HL-60/S4 treated with retinoic acid at 250 ng/mL for 4 days and 3 days (cell line): ENCODE results near the gene RIC1.

Experiments used
- in situ Hi-C: fragments of 300-500 bp; cut with MboI; formaldehyde crosslinking; loops from 2 replicates; pipeline ENCODE4 v1.7.0; 2022; ENCODE audit warnings: low sequenced_read_pairs

Gene RIC1

DNA sequence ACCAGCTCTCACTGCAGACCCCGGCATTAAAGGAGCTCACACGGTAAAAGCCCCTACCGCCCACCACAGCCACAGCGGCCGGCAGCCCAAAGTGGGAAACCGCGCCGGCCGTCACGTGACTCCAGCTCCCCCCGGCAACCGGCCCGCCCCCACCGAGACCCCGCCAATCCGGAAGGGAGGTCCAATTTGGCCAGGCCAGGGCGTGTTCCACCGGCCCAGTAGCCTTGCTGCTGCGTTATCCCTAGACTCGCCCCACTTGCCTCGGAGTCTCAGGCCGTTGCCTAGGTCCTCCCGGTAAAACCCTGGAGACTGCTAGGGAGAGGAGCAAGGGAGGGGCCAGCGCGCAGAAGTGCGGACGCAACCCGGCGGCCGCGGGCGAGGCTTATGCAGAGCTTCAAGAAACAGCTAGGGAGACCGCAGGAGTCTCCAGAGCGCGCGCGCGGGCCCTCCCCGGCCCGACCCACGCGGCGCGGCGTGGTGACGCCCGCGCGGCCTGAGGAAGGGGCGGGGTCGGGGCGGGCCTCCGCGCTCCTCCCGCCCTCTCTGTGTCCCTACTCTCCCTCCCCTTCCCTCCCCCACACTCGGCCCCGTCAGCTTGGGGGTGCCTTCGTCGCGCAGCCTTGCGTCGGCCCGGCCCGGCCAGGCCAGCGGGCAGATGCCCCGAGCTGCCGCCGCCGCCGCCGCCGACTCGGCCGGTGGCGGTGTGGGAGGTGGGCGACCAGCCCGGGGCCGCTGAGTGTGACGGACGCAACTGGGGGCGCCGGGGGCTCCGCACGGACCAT lies at the start of gene RIC1:
Gene RIC1 (plus strand): TSS at position 578 of the 782 bp plus-strand sequence. CDS start 203 bp downstream, at position 781.
- in situ Hi-C loops = no loop called here

DNA sequence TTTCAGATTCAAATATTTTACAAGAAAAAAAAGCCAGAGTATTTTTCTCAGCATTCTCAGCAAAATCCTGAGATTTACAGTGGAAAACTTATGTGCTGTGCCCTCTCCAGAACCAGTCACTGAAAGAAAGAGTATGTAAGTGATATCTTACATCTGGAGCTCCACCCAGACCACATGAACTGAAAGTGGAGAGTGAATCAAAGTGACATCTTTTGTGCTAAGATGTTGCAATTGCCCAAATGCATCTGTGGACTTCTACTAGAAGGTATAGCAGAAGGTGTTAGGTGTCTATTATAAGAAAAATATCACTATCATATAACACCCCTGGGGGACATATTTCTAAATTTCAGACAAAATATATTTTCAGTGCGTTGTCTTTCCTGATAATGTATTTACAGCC lies 49.0 kb upstream of the RIC1 start:
- in situ Hi-C loops = loop anchor here (25.0 kb wide), 1 partner anchor 393 kb away; the partner anchor contains the start of gene INSL6

GRCh38 chr9:5580650-5581049 lies 48.3 kb upstream of the RIC1 start:
- in situ Hi-C loops = loop anchor here (25.0 kb wide), 1 partner anchor 393 kb away; the partner anchor contains the start of gene INSL6

DNA sequence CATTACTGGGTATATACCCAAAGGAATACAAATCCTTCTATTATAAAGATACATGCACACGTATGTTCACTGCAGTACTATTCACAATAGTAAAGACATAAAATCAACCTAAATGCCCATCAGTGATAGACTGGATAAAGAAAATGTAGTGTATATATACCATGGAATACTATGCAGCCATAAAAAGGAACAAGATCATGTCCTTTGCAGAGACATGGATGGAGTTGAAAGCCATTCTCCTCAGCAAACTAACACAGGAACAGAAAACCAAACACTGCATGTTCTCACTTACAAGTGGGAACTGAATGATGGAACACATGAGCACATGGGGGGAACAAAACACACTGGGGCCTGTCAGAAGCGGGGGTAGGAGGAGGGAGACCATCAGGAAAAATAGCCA lies 47.2 kb upstream of the RIC1 start:
- in situ Hi-C loops = loop anchor here (25.0 kb wide), 1 partner anchor 394 kb away; the partner anchor contains the start of gene INSL6

DNA sequence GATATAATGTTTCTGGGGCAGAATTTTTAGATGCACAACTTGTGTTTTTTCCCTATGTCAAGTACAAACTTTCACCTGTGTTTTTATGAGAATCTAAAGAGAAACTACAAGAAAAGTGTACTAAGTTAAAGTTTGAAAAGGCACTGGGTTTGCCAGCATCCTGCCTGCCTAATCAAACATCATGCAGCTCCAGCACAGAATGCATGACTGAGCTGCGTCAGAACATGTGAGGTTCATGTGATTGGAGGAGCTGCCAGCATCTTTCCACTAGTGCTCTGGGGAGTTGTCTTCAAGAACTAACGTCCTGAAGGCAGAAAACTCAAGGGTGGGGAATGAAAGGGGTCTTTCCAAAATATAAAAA lies 46.1 kb upstream of the RIC1 start:
- in situ Hi-C loops = loop anchor here (25.0 kb wide), 1 partner anchor 396 kb away; the partner anchor contains the start of gene INSL6

DNA sequence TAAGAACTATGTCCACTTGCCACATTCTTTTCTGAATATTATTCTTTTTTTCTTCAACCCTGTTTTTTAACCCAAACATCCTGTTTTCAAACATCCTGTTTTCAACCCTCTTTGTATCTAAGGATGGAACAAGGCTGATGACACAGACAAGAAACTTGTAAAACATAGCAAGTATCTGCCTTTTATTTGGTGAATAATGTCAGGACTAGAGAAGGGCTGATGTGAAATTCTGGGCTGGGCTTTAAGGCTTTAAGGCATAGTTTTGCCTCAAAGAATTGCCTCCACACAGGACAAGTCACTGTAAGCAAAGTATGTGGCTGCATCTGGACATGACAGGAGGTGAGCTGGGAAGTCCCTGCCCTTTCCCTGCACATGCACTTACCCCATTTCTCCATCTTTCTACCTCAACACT lies 42.5 kb upstream of the RIC1 start:
- in situ Hi-C loops = loop anchor here (25.0 kb wide), 1 partner anchor 399 kb away; the partner anchor contains the start of gene INSL6

DNA sequence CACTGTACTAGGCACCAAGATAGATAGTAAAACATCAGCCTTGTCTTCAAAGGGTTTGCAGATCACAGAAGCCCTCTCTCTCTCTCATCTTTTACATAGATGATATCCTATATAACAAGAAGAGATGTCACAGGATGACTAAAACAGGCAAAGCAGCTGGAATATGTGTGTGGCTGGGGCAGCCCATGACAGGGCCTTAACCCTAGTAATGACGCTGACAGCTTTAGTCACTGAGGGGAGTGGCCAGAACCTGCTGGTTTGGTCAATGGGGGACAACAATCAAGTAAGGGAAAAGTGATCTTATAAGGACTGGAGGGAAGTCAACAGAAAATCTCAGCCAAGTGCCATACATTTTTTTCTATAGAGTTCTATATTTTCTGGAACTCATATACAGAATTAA lies 41.9 kb upstream of the RIC1 start:
- in situ Hi-C loops = loop anchor here (25.0 kb wide), 1 partner anchor 400 kb away; the partner anchor contains the start of gene INSL6

GRCh38 chr9:5592231-5592630 lies 36.7 kb upstream of the RIC1 start:
- in situ Hi-C loops = loop anchor here (10.0 to 25.0 kb wide), 3 partner anchors 147 to 837 kb away; partner anchors contain the start of gene INSL6

GRCh38 chr9:5592904-5593303 lies 36.0 kb upstream of the RIC1 start:
- in situ Hi-C loops = loop anchor here (10.0 to 25.0 kb wide), 3 partner anchors 148 to 838 kb away; partner anchors contain the start of gene INSL6

- in situ Hi-C loops = loop anchor here (10.0 to 25.0 kb wide), 3 partner anchors 149 to 839 kb away; partner anchors contain the start of gene INSL6
These were observed 35.0 kb upstream of the RIC1 start for GRCh38 chr9:5593904-5594303.

DNA sequence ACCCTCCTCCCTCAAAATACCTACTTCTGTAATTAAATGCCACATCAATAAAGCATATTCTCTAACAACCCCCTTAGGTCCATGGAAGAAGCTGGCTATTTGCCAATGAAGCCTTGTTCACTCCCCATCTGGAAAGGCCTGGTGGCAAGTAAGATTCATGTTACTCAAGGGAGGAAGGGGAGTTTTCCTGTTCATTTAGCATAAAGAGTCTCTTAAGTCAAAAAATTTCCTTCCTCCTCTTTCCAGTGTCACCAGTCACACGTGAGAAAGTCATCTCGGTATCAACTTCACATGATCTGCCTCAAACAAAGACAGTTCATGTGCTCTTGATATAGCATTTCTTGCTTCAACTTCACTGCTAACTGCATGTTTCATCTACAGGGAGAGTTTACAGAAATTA lies 32.7 kb upstream of the RIC1 start:
- in situ Hi-C loops = loop anchor here (10.0 to 25.0 kb wide), 3 partner anchors 151 to 841 kb away; partner anchors contain the start of gene INSL6

DNA sequence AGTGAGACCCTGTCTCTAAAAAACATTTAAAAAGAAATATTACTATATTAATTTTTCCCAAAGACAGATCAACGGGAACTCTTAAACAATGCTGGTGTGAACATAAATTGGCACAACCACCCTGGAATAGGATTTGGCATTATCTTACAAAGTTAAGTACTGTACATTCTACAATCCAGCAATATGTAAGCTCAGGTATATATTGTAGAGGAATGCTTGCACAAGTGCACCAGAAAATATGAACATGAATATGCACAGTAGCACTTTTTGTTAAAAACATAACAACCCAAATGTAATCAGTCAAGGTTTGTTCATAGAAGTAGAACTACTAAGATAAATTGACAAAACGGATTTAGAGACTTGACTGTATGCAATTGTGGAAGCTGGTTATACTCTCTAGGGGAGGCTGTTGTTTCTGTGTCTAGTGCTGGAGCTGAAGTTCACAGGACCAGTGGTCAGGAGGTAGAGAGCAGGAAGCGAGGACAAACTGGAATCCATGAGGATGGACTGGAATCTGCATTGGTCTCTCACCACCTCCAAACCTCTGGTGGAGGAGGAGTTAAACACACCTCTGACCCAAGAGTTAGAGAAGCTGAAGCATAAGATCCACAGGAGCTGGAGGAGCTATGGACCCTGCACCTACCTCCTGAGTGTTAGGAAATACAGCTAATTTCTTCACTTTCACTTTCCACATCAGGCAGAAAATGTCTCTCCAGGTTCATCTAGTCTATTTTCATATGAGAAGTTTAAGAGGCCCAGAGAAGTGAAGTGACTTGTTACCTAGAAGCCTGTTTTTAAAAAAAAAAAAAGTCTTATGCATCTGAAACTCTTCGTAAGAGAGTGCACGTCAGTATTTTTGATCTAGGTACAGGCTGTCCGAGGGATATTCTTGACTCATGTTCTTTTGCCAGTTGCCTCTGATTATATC lies 20.3 kb upstream of the RIC1 start:
- in situ Hi-C loops = loop anchor here (25.0 kb wide), 1 partner anchor 621 kb away; the partner anchor contains the start of gene JAK2

DNA sequence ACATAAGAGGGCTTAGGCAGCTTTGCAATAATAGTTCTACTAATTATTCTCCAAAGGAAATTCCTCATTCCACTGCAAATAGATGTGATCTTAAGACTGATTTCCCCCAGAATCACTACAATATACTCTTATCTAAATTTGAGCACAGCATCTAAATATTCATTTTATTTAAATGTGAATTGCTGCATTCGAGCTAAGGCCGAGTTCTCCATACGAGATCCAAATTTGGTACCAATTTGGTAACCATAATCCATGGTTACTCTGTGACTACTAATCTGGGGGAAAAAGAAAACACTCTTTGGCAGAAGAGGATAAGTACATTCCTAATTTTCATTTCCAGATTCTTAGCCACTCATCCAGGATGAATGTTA lies 19.7 kb upstream of the RIC1 start:
- in situ Hi-C loops = loop anchor here (25.0 kb wide), 1 partner anchor 622 kb away; the partner anchor contains the start of gene JAK2

DNA sequence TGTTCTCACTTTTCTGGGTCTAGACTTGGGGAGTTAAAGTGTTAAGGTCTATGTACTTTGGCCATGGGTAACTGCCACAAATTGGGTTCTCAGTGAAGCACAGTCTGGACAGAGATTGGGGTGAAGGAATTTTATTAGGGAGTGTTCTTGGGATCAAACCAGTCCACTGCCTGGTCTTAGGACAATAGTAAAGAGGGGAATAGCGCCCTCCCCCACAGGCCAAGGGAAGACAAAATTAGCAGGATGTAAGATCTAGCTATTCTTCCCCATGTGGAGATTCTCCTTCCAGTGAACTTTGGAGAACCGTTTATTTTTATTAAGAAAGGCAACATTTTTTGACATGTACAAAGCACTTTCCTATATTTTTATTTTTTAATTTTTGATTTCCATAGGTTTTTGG lies 18.4 kb upstream of the RIC1 start:
- in situ Hi-C loops = loop anchor here (25.0 kb wide), 1 partner anchor 623 kb away; the partner anchor contains the start of gene JAK2

DNA sequence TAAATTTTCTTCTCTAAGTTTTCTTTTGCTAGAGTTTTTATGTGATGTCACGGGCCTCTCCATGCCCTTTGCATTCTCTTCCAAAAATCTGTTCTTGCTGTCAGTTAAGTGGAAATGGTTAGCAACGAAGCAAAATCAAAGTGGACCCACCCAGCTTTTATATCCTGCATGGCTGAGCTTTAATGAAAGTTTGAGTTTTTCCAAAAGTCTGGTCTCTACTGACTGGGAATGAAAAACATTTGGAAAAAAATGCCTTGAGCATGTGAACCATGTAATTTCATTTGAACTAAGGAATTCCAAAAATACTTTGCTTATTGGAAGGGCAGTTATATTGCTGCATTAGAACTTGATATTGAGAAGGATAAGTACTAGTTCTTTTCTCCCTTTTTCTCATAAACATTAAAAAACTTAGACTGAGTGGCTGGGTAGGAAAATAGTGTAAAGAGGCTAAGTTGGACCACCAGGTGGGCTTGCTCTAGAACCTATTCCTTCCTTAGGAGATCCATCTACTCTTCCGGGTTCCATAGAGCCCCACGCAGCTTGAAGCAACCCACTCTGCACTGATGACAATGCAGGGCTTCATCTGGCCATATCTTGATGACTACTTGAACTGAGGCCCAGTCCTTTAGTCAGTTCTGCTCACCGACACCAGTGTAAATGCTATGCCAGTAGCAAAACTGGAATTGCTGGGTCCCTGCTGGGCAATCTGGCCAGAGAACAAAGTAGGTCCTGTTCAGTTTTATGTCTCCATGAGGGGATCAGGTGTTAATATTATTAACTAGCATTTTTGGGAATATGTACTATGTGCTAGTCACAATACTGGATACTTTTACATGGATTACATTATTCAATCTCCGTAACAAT lies 17.4 kb upstream of the RIC1 start:
- in situ Hi-C loops = loop anchor here (25.0 kb wide), 1 partner anchor 624 kb away; the partner anchor contains the start of gene JAK2

DNA sequence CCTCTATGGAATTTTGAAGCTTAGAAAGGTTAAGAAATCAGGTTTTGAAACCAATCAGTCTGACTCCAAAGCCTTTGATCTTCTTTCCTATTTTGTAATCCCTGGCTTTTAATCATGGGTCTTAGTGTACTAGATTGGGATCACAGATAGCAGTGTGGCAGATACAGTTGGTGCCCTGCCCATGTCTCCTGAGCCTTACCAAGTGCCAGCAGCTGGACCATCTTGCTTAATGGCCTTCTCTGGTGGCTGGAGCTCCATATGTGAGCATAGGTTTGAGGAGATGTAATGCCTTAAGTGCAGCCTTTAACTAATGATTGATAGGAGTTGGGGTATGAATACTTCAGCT lies 16.7 kb upstream of the RIC1 start:
- in situ Hi-C loops = loop anchor here (25.0 kb wide), 1 partner anchor 625 kb away; the partner anchor contains the start of gene JAK2

GRCh38 chr9:5614192-5614591 lies 14.7 kb upstream of the RIC1 start:
- in situ Hi-C loops = loop anchor here (25.0 kb wide), 1 partner anchor 627 kb away; the partner anchor contains the start of gene JAK2

GRCh38 chr9:5614985-5615384 lies 13.9 kb upstream of the RIC1 start:
- in situ Hi-C loops = loop anchor here (25.0 kb wide), 1 partner anchor 628 kb away; the partner anchor contains the start of gene JAK2

GRCh38 chr9:5617749-5618148 lies 11.2 kb upstream of the RIC1 start:
- in situ Hi-C loops = loop anchor here (25.0 kb wide), 1 partner anchor 630 kb away; the partner anchor contains the start of gene JAK2
